Mesenchymal stem cell (in vitro differentiated cells and primary cell): ENCODE measurements around the gene KIRREL3.

Source experiments
- DNase-seq: peaks from one replicate; pipeline ENCODE4 v3.0.0-alpha.2; 2013
- H2AFZ ChIP-seq: one replicate; pipeline ENCODE4 v1.6.1; 2013; ENCODE audit warnings: low read depth, mild to moderate bottlenecking, control low read depth, inconsistent platforms, low read length, moderate library complexity
- H2AK5ac ChIP-seq: 2 replicates; pipeline ENCODE4 v1.6.1; 2013; ENCODE audit warnings: low read length, moderate library complexity, mild to moderate bottlenecking, inconsistent platforms; ENCODE audit not compliant: severe bottlenecking
- H2BK120ac ChIP-seq: one replicate; pipeline ENCODE4 v1.6.1; 2013; ENCODE audit warnings: low read depth, mild to moderate bottlenecking, inconsistent platforms, low read length, moderate library complexity
- H2BK12ac ChIP-seq, 2 experiments: one replicate each; pipeline ENCODE4 v1.6.1; 2013; ENCODE audit warnings: inconsistent platforms in 2 of 2, low read length in 2 of 2, mild to moderate bottlenecking in 2 of 2, moderate library complexity in 2 of 2, control low read depth in 1 of 2
- H2BK15ac ChIP-seq: one replicate; pipeline ENCODE4 v1.6.1; 2013; ENCODE audit warnings: mild to moderate bottlenecking, low read depth, inconsistent platforms; ENCODE audit not compliant: poor library complexity, severe bottlenecking
- H2BK5ac ChIP-seq: 2 replicates; pipeline ENCODE4 v1.6.1; 2013; ENCODE audit warnings: low read depth, mild to moderate bottlenecking, low read length, control low read depth, inconsistent platforms; ENCODE audit not compliant: poor library complexity, severe bottlenecking
- H3K14ac ChIP-seq, 2 experiments: one replicate each; pipeline ENCODE4 v1.6.1; 2013; ENCODE audit warnings: inconsistent platforms in 2 of 2, low read length in 2 of 2, control low read depth in 1 of 2, mild to moderate bottlenecking in 1 of 2, moderate library complexity in 1 of 2
- H3K18ac ChIP-seq, 2 experiments: one replicate each; pipeline ENCODE4 v1.6.1; 2013; ENCODE audit warnings: inconsistent platforms in 2 of 2, low read length in 2 of 2, control low read depth in 1 of 2, low read depth in 1 of 2, mild to moderate bottlenecking in 1 of 2
- H3K23ac ChIP-seq, 2 experiments: one replicate each; pipeline ENCODE4 v1.6.1; 2013; ENCODE audit warnings: inconsistent platforms in 2 of 2, low read length in 2 of 2, mild to moderate bottlenecking in 2 of 2, moderate library complexity in 2 of 2, control low read depth in 1 of 2
- H3K27ac ChIP-seq: 2 replicates; pipeline ENCODE4 v1.5.1; 2013; ENCODE audit warnings: mild to moderate bottlenecking, moderate library complexity, low read length, control low read depth, inconsistent platforms; ENCODE audit not compliant: poor library complexity, severe bottlenecking
- H3K27me3 ChIP-seq, 2 experiments: 2 replicates each; pipeline versions ENCODE4 v1.6.1 to v1.7.0; 2013; ENCODE audit warnings: low read length in 2 of 2, mild to moderate bottlenecking in 2 of 2, moderate library complexity in 2 of 2, control low read depth in 1 of 2, inconsistent platforms in 1 of 2; ENCODE audit not compliant: control insufficient read depth in 1 of 2, insufficient read depth in 1 of 2
- H3K36me3 ChIP-seq, 2 experiments: 2 replicates each; pipeline versions ENCODE4 v1.6.1 to v1.7.0; 2013; ENCODE audit warnings: low read length in 2 of 2, control low read depth in 1 of 2, inconsistent platforms in 1 of 2, low read depth in 1 of 2, mild to moderate bottlenecking in 1 of 2; ENCODE audit not compliant: insufficient read depth in 2 of 2, control insufficient read depth in 1 of 2
- H3K4ac ChIP-seq, 2 experiments: one replicate each; pipeline ENCODE4 v1.6.1; 2013; ENCODE audit warnings: inconsistent platforms in 2 of 2, low read length in 2 of 2, mild to moderate bottlenecking in 2 of 2, moderate library complexity in 2 of 2, control low read depth in 1 of 2, low read depth in 1 of 2
- H3K4me1 ChIP-seq: 2 replicates; pipeline ENCODE4 v1.6.1; 2013; ENCODE audit warnings: low read depth, low read length, control low read depth; ENCODE audit not compliant: control insufficient read depth, insufficient read depth
- H3K4me2 ChIP-seq: 2 replicates; pipeline ENCODE4 v1.6.1; 2013; ENCODE audit warnings: low read length, mild to moderate bottlenecking, inconsistent platforms; ENCODE audit not compliant: poor library complexity, severe bottlenecking
- H3K4me3 ChIP-seq, 2 experiments: 2 replicates each; pipeline versions ENCODE4 v1.5.1 to v1.7.0; 2013; ENCODE audit warnings: low read length in 2 of 2, mild to moderate bottlenecking in 2 of 2, control low read depth in 1 of 2, low read depth in 1 of 2; ENCODE audit not compliant: insufficient read depth in 1 of 2
- H3K79me1 ChIP-seq: replicated peaks from 2 replicates; pipeline ENCODE4 v1.6.1; 2013; ENCODE audit warnings: mild to moderate bottlenecking, control low read depth, low read length, inconsistent platforms; ENCODE audit not compliant: poor library complexity, severe bottlenecking
- H3K9ac ChIP-seq: 2 replicates; pipeline ENCODE4 v1.7.0; 2013; ENCODE audit warnings: mild to moderate bottlenecking, low read length, moderate library complexity
- H3K9me3 ChIP-seq: 2 replicates; pipeline ENCODE4 v1.7.0; 2013; ENCODE audit warnings: mild to moderate bottlenecking, low read length; ENCODE audit not compliant: control insufficient read depth
- H4K8ac ChIP-seq: one replicate; pipeline ENCODE4 v1.6.1; 2013; ENCODE audit warnings: inconsistent platforms, mild to moderate bottlenecking, low read length, moderate library complexity
- H4K91ac ChIP-seq: one replicate; pipeline ENCODE4 v1.6.1; 2013; ENCODE audit warnings: mild to moderate bottlenecking, low read length, inconsistent platforms
- whole genome bisulfite sequencing: methylation state at CpG from one replicate; pipeline ENCODE4 v1.1.7; 2013; ENCODE audit warnings: mixed read lengths; 5-methylcytosine and 5-hydroxymethylcytosine counted together

The KIRREL3 gene

DNA sequence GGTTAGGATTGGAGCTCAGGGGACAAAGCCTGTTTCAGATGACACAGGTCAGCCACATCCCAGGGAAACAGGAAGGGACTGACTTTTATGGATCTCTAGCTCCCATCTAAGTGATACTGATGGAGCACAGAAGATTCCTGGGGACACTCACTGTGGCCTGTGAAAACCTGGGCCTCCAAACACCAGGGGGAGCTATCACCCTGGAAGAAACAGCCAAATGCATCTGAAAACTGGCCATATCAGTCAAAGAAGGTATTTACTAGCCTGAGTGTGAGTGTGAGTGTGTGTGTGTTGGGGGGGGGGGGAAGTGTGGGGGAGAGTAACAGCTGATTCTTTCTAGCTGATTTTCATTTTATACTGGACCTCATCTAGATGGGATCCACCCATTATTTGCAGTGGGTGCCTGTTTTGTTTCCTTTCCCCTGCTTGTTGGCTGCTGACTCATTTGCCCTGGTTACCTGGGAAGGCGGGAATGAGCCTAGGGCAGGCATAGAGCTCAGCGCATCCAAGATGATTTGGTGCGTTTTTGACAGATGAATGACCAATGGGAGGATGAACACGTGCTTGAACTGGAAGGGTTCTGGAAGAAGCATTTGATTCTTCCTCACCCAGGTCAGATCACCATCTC, 284.0 kb downstream of the KIRREL3 start:
- Histone ChIP-seq H2BK15ac (no peak overlapping the region), H3K27ac (no peak overlapping the region), H3K9me3 (no peaks in the 10 kb centered on the region), H3K27me3 (peaks cover 0 to 5% of the 10 kb centered on the region in 2 experiments), H3K79me1 (no peaks in the 10 kb centered on the region), H2BK12ac (no peak overlapping the region), H2BK120ac (no peak overlapping the region), H4K91ac (no peak overlapping the region), H3K14ac (no peak overlapping the region), H3K23ac (no peak overlapping the region), H2AK5ac (no peak overlapping the region), H2AFZ (no peak overlapping the region), H3K4me1 (peaks cover 10% of the 10 kb centered on the region), H3K18ac (no peak overlapping the region), H3K36me3 (peaks cover 0 to 6% of the 10 kb centered on the region in 2 experiments), H3K4ac (no peak overlapping the region), H3K4me2 (no peak overlapping the region), H3K9ac (no peak overlapping the region), H4K8ac (no peak overlapping the region), H3K4me3 (no peak overlapping the region), H2BK5ac (no peak overlapping the region)
- WGBS = 59% methylated on average over 4 of the region's 4 CpGs
- peak; percentile 11 for DNase-seq

DNA sequence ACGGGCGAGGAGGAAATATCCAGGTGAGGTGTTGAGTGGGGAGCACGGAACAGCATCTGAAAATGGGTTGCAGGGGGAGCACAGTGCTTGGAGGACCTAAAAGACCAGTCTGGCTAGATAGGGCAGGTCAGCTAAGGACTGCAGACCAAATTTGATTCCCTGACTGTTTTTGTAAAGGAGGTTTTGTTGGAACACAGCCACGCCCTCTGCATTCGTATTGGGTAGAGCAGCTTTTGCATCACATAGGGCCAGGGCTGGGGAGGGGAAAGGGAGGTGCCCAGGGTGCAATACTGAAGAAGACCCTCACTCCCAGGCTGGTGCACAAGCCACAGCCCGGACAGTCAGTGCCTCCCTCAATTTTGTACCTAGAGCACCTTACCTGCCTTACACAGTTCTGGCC, 286.8 kb downstream of the KIRREL3 start:
- Histone ChIP-seq H3K18ac (no peak overlapping the region), H3K23ac (no peak overlapping the region), H3K79me1 (no peaks in the 10 kb centered on the region), H3K27me3 (peaks cover 0 to 5% of the 10 kb centered on the region in 2 experiments), H2BK15ac (no peak overlapping the region), H4K91ac (no peak overlapping the region), H2BK12ac (no peak overlapping the region), H2BK120ac (no peak overlapping the region), H3K27ac (no peak overlapping the region), H3K4me2 (no peak overlapping the region), H4K8ac (no peak overlapping the region), H3K4ac (no peak overlapping the region), H2AK5ac (no peak overlapping the region), H3K4me3 (no peak overlapping the region), H3K9ac (no peak overlapping the region), H3K9me3 (no peaks in the 10 kb centered on the region), H3K4me1 (peaks cover 8% of the 10 kb centered on the region), H3K14ac (no peak overlapping the region), H3K36me3 (peaks cover 0 to 6% of the 10 kb centered on the region in 2 experiments), H2AFZ (no peak overlapping the region), H2BK5ac (no peak overlapping the region)
- no peak for DNase-seq
- 82% methylated on average over 6 of the region's 6 CpGs for WGBS

DNA sequence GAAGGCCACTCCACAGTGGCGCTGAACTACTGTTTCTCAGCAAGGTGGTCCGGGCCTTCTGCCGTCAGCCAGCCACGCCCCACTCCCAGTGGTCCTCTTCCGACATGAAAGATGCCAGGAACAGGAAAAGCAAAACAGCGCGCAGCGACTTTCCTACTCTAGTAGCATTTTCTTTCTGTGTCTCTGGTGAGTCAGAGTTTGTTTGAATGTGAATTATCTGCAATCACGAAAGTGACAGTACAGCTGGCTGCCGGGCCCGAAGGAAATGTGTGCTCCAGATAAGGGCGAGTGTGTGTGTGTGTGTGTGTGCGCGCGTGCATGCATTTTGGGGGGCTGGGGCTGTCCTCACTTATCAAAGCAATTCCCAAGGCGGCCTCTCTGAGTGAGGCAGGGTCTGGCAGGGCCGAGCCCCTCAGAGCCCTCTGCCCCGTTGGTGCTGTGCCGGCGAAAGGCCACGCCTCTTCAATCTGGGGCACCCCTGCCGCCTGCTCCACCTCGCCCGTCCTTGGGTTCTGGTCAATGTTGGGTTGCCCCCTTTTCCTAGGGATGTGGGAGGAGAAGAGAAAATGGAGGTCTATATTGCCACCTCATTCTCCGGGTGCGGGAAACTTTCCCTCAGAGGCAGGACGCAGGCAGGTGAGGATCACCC, 288.5 kb downstream of the KIRREL3 start:
- Histone ChIP-seq H3K79me1 (no peaks in the 10 kb centered on the region), H3K14ac (no peak overlapping the region), H3K23ac (no peak overlapping the region), H2BK5ac (no peak overlapping the region), H3K4me2 (no peak overlapping the region), H2BK15ac (no peak overlapping the region), H3K9ac (no peak overlapping the region), H3K9me3 (no peaks in the 10 kb centered on the region), H2BK120ac (no peak overlapping the region), H4K91ac (no peak overlapping the region), H3K27me3 (peaks cover 0 to 5% of the 10 kb centered on the region in 2 experiments), H3K18ac (no peak overlapping the region), H3K36me3 (peaks cover 0 to 6% of the 10 kb centered on the region in 2 experiments), H3K4me3 (peak overlapping the region in 1 of 2 experiments; percentile 55), H4K8ac (no peak overlapping the region), H2AFZ (no peak overlapping the region), H2AK5ac (no peak overlapping the region), H3K27ac (no peak overlapping the region), H2BK12ac (no peak overlapping the region), H3K4me1 (no peaks in the 10 kb centered on the region), H3K4ac (no peak overlapping the region)
- WGBS = 79% methylated on average over 27 of the region's 27 CpGs
- no peak for DNase-seq

DNA sequence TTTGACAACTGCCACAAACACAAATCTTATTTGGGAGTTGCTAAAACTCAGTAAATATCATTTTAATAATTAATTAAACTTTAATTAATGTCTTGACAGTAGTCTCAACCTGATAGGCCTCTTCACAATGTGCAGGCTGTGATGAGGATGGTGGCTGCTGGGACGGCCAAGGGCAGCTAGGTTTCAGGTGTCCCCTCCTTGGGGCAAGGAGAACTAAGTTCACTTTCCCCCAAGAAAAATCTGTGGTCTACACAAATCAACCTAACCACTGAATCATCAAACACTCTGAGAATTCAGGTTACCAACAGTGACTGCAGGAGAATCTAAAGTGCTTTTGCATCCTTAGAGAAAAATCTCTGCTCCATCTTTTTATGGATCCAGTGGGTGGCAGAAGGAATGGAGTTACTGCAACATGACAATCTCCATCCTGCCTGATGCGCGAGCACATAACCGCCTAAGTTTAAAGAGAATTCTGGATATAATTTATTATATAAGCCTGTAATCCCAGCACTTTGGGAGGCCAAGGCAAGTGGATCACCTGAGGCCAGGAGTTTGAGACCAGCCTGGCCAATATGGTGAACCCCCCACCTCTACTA, 289.7 kb downstream of the KIRREL3 start:
- H3K14ac ChIP-seq = no peak overlapping the region
- no peaks in the 10 kb centered on the region for H3K9me3 ChIP-seq
- no peak overlapping the region for H2AFZ ChIP-seq
- no peak for DNase-seq
- H4K91ac ChIP-seq = no peak overlapping the region
- H3K27me3 ChIP-seq = no peaks in the 10 kb centered on the region
- H2BK5ac ChIP-seq = no peak overlapping the region
- H3K23ac ChIP-seq = no peak overlapping the region
- no peak overlapping the region for H3K27ac ChIP-seq
- H3K4me2 ChIP-seq = no peak overlapping the region
- no peak overlapping the region for H3K4me3 ChIP-seq
- H3K4ac ChIP-seq = no peak overlapping the region
- 100% methylated on average over 1 of the region's 4 CpGs for WGBS
- no peak overlapping the region for H2BK120ac ChIP-seq
- H3K79me1 ChIP-seq = peaks cover under 1% of the 10 kb centered on the region
- H3K4me1 ChIP-seq = no peaks in the 10 kb centered on the region
- no peak overlapping the region for H2AK5ac ChIP-seq
- no peak overlapping the region for H3K18ac ChIP-seq
- H3K9ac ChIP-seq = no peak overlapping the region
- H2BK15ac ChIP-seq = no peak overlapping the region
- H3K36me3 ChIP-seq = peaks cover 0 to 6% of the 10 kb centered on the region in 2 experiments
- no peak overlapping the region for H2BK12ac ChIP-seq
- H4K8ac ChIP-seq = no peak overlapping the region
